SU-DHL-6 (cell line): ENCODE results near the gene RAP1B.

Source experiments
- EZH2phosphoT487 ChIP-seq: fragments of 200-600 bp; sonication (generic), shearing (Covaris generic); conservative IDR thresholded peaks from 2 replicates; pipeline ENCODE4 v1.6.1; 2018; ENCODE audit warnings: mild to moderate bottlenecking, antibody characterized with exemption, low read length, moderate library complexity, mixed read lengths
- TF ChIP-seq, protein P1 (sequence below): fragments of 200-600 bp; sonication (generic); IDR thresholded peaks from one replicate; pipeline ENCODE4 v1.5.1; 2017; ENCODE audit warnings: antibody characterized with exemption, mild to moderate bottlenecking, low read length, moderate library complexity; ENCODE audit not compliant: insufficient read depth, poor library complexity, severe bottlenecking

DNA sequence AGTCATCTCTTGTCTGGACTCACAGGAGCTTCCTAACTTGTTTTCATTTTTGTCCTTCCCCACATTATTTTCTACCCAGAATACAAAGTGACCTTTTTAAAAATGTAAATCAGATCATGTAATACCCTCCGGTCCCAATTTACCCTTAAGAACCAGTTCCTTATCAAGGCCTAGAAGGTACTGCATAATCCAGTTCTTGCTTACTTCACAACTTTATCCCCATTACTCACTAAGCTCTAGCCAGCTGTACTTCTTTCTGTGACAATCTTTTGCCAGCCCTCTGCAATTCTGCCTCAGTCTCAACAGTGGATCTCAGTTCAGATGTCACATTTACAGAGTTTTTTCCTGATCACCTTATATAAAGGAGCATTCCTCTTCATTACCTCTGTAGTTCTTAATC, 11.6 kb downstream of the RAP1B start:
- TF ChIP-seq, protein P1, sequence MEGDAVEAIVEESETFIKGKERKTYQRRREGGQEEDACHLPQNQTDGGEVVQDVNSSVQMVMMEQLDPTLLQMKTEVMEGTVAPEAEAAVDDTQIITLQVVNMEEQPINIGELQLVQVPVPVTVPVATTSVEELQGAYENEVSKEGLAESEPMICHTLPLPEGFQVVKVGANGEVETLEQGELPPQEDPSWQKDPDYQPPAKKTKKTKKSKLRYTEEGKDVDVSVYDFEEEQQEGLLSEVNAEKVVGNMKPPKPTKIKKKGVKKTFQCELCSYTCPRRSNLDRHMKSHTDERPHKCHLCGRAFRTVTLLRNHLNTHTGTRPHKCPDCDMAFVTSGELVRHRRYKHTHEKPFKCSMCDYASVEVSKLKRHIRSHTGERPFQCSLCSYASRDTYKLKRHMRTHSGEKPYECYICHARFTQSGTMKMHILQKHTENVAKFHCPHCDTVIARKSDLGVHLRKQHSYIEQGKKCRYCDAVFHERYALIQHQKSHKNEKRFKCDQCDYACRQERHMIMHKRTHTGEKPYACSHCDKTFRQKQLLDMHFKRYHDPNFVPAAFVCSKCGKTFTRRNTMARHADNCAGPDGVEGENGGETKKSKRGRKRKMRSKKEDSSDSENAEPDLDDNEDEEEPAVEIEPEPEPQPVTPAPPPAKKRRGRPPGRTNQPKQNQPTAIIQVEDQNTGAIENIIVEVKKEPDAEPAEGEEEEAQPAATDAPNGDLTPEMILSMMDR, result no peak
- no peak for TF ChIP-seq EZH2phosphoT487
